Activated CD4-positive, alpha-beta T cell treated with anti-CD3 and anti-CD28 coated beads, Interleukin-2, amount 10 ng/mL, durations not matched to agents 7 days and 5 days (primary cell): ENCODE results near the gene ADAM33. TPM values are rescaled to one million over a fixed set of nuclear protein-coding genes. Genes with fewer than 3 reads are reported as not detected.

Experiments
- CTCF ChIA-PET: fragments of 350-600 bp; sonication (Branson Sonifier 250); formaldehyde crosslinking; loops from one replicate; lab custom pipeline; 2021; ENCODE audit warnings: antibody characterized with exemption; lab: Charles Lee
- POLR2A ChIA-PET: fragments of 350-600 bp; sonication (Branson Sonifier 250); formaldehyde crosslinking; loops from one replicate; lab custom pipeline; 2021; ENCODE audit warnings: antibody characterized with exemption; lab: Charles Lee
- DNase-seq: peaks from one replicate; pipeline ENCODE4 v3.0.0-alpha.2; 2020
- H3K27ac Mint-ChIP-seq: one replicate; pipeline ENCODE4 v1.8.0; 2021; ENCODE audit warnings: mild to moderate bottlenecking, moderate library complexity, mixed read lengths
- H3K27me3 Mint-ChIP-seq: one replicate; pipeline ENCODE4 v1.8.0; 2021; ENCODE audit warnings: mixed read lengths
- H3K36me3 Mint-ChIP-seq: one replicate; pipeline ENCODE4 v1.8.0; 2021; ENCODE audit warnings: low read depth, mixed read lengths
- H3K4me1 Mint-ChIP-seq: one replicate; pipeline ENCODE4 v1.8.0; 2021; ENCODE audit warnings: mixed read lengths
- H3K4me3 Mint-ChIP-seq: one replicate; pipeline ENCODE4 v1.8.0; 2021; ENCODE audit warnings: mild to moderate bottlenecking, moderate library complexity, mixed read lengths
- H3K9me3 Mint-ChIP-seq: one replicate; pipeline ENCODE4 v1.8.0; 2021; ENCODE audit warnings: mixed read lengths
- total RNA-seq, 2 experiments: library from RNA; stranded (reverse); gene quantifications; one replicate each; pipeline ENCODE4 v1.2.3, GENCODE V29; 2021

ADAM33 gene
- total RNA-seq, 2 experiments from 2014 or later = not detected

DNA sequence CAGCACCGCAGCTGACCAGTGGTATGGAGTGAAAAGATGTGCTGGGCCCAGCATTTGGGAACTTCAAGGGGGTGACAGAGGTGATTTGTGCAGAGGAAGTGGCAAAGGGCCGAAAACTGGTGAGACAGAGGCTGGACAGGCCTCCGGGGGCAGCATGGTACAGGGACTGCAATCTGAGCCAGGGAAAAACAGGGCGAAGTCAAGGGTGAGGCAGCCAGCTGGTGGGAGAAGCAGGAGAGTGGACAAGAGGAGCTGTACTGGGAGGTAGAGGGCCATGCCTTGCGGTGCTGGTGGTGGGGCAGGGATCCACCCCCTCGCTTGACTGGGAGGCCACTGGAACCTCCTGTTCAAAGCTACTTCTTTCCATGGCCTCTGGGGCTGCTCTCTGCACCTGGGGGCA, 11.3 kb downstream of the ADAM33 start:
- no peak for DNase-seq
- POLR2A ChIA-PET = no interaction called here
- peaks cover 59% of the 10 kb centered on the region for H3K27me3 Mint-ChIP-seq
- H3K36me3 Mint-ChIP-seq = no peaks in the 10 kb centered on the region
- CTCF ChIA-PET = interaction anchor here (1.1 kb wide), 1 partner anchor 40 kb away, joined by 4 read pairs; no protein-coding TSS in a partner anchor
- peaks cover 20% of the 10 kb centered on the region for H3K4me1 Mint-ChIP-seq
- no peaks in the 10 kb centered on the region for H3K9me3 Mint-ChIP-seq
- no peak overlapping the region for H3K4me3 Mint-ChIP-seq
- no peak overlapping the region for H3K27ac Mint-ChIP-seq

DNA sequence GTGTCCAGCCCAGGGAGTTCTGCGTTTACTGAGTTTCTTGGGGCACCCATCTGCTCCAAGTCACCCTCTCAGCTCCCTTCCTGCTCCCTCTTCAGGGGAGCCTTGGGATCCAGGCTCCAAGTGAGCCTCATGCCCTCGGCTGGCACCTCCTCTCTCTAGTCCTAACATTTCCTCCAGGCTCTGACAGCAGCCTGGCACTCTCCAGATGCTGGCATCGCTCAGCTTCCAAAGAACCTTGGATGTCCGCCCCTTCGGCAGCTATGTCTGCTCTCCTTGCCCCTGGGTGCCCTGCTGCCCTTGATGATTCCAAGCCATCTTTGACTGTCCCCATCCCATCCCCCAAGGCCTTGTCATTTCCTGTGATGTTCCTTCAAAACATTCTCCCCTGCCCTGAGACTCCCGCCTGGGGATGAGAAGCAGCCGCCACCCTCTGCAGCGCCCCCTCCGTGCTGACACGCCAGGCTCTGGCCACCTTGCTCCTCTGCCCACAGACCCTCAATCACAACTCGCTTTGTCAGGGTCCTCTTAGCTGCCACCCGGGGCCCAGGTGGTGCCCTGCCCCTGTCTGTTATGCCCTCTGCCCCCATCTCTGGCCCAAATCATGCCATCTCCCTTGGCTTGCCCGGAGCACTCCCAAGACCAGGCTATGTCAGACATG, 12.0 kb downstream of the ADAM33 start:
- no peak for DNase-seq
- no peak overlapping the region for H3K4me3 Mint-ChIP-seq
- H3K4me1 Mint-ChIP-seq = peaks cover 26% of the 10 kb centered on the region
- H3K36me3 Mint-ChIP-seq = no peaks in the 10 kb centered on the region
- ChIA-PET POLR2A (no interaction called here), CTCF (interaction anchor here (1.1 to 2.1 kb wide), 2 partner anchors 10 to 41 kb away, joined by 4 to 5 read pairs; no protein-coding TSS in a partner anchor)
- H3K27ac Mint-ChIP-seq = no peak overlapping the region
- H3K9me3 Mint-ChIP-seq = no peaks in the 10 kb centered on the region
- peaks cover 52% of the 10 kb centered on the region for H3K27me3 Mint-ChIP-seq

DNA sequence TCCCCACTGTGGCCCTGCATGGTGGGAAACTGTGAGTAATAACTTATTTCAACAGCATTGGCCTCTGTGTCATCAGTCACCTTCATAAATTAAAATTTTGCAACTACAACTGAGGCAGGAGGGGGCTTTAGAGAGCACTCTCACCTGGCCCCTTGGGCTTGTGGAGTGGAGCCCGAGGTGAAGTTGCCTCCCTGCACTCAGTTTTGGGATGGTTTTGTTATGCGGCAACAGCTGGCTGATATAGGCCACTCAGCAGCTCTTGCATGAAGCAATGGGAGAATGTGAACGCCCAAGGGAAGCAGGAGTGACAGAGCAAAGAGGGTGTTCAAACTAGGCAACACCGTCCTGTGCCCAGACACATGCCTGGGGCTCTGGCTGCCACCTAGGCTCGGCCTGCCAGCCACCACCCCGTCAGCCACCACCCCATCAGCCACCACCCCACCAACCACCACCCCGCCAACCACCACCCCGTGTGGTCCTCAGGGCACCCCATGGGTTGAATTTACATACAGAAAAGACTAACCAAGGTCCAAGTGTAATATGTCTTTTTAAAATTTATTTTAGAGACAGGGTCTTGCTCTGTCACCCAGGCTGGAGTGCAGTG, 14.3 kb downstream of the ADAM33 start:
- CTCF ChIA-PET = interaction anchor here (1.0 to 2.1 kb wide), 3 partner anchors 9 to 111 kb away, joined by 3 to 9 read pairs (median 3); no protein-coding TSS in a partner anchor
- Mint-ChIP-seq H3K27ac (no peak overlapping the region), H3K27me3 (peaks cover 58% of the 10 kb centered on the region), H3K9me3 (no peaks in the 10 kb centered on the region), H3K4me1 (peaks cover 23% of the 10 kb centered on the region), H3K36me3 (no peaks in the 10 kb centered on the region), H3K4me3 (no peak overlapping the region)
- no peak for DNase-seq
- POLR2A ChIA-PET = no interaction called here

DNA sequence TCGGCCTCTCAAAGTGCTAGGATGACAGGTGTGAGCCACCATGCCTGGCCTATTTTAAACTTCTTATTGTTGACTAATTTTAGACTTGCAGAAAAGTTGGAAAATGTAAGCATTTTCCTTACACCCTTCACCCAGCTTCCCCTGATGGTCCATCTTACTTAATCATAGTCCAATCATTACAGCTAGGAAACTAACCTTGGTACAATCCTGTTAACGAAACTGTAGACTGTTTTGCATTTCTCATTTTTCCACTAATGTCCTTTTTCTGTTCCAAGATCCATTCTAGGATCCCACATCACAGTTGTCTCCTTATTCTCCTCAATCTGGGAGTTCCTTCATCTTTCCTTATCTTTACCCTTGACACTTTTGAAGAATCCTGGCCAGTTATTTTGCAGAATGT, 18.0 kb downstream of the ADAM33 start:
- H3K9me3 Mint-ChIP-seq = no peaks in the 10 kb centered on the region
- H3K4me1 Mint-ChIP-seq = peaks cover 35% of the 10 kb centered on the region
- no peak overlapping the region for H3K27ac Mint-ChIP-seq
- no peak overlapping the region for H3K4me3 Mint-ChIP-seq
- no peak for DNase-seq
- H3K36me3 Mint-ChIP-seq = no peaks in the 10 kb centered on the region
- peaks cover 57% of the 10 kb centered on the region for H3K27me3 Mint-ChIP-seq
- CTCF ChIA-PET = no interaction called here
- POLR2A ChIA-PET = no interaction called here

DNA sequence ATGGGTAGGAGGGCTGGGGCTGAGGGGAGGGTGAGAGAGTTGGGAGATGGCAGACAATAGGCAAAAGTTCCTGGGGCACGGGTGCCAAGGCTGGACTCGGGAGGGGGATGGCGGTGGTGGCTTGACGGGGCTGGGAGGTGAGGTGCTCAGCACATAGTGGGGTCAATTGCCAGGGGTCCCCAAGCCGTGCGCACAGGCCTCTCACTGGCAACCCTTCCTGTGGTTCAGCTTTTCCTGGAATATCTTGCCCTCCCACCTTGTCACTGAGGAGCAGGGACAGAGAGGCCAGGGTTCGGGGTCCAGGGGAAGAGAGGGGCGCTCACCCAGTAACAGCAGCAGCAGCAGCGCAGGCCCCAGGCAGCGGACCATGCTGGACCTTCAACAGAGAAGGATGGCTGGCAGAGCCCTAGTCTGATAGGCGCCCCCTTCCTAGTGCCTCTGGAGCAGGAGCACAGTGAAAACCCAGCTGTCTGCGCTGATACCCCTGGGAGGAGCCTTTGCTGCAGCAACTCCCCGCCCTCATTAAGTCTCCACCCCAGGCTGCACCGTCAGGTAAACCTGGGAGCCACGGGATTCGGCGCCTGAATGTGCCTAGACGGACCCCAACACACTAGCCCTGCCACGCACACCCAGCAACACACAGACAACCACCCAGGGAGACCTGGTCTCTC, 18.6 kb downstream of the ADAM33 start, which contains the start of gene GFRA4:
Gene GFRA4, minus strand, starts transcription at position 369 of the 671 bp plus-strand sequence. Its CDS starts 0 bp downstream, at position 369.
- Mint-ChIP-seq H3K27me3 (peaks cover 58% of the 10 kb centered on the region), H3K27ac (no peak within 1 kb of the TSS), H3K4me3 (no peak within 1 kb of the TSS), H3K9me3 (no peaks in the 10 kb centered on the region), H3K36me3 (no peaks in the 10 kb centered on the region), H3K4me1 (peaks cover 38% of the 10 kb centered on the region)
- ChIA-PET POLR2A (no interaction called here), CTCF (interaction anchor here (0.6 kb wide), 1 partner anchor 101 kb away, joined by 3 read pairs; no protein-coding TSS in a partner anchor)
- no peak for DNase-seq

DNA sequence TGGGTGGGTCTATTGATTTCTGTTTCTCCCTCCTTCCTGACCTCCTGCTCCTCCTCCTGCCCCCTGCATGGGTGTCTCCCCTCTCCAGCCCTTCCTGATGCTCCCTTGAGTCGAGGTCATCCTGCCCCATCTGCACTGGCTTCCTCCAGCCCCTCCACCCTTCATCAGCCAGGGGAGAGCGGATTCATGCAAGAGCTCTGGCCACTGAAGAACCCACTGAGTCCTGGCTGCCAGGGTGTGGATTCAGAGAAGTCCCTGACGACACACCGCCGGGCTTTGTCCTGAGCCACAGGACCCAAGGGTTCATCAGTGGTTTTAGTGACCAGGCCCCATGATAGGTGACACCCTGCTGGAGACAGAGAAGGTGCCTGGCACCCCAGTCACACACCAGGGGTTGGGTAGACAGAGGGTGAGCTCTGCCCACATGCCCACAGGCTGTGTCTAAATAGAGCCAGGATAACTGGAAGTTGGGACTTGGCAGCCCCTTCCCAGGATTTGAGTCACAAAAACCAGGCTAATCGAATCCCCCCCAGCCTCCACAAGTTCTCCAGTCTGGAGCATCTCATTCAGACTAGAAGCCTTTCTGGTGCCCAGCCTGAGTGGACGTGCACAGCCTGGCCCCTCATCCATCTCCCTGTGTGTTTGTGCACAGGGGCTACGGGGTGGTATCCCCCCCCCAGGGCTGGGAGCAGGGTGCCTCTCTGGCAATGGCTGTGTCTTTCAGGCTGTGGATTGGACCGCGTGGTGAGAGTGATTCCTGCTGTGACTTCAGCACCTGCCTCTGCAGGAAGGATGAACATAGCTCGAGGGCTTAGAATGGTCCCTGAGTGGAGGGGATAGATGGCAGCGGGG, 19.8 kb downstream of the ADAM33 start:
- DNase-seq = no peak
- H3K27ac Mint-ChIP-seq = no peak overlapping the region
- no peaks in the 10 kb centered on the region for H3K9me3 Mint-ChIP-seq
- H3K27me3 Mint-ChIP-seq = peaks cover 49% of the 10 kb centered on the region
- H3K4me1 Mint-ChIP-seq = peaks cover 34% of the 10 kb centered on the region
- CTCF ChIA-PET = interaction anchor here (0.5 to 0.6 kb wide), 2 partner anchors 102 to 188 kb away, joined by 3 to 4 read pairs; no protein-coding TSS in a partner anchor
- H3K36me3 Mint-ChIP-seq = no peaks in the 10 kb centered on the region
- POLR2A ChIA-PET = no interaction called here
- H3K4me3 Mint-ChIP-seq = no peak overlapping the region

DNA sequence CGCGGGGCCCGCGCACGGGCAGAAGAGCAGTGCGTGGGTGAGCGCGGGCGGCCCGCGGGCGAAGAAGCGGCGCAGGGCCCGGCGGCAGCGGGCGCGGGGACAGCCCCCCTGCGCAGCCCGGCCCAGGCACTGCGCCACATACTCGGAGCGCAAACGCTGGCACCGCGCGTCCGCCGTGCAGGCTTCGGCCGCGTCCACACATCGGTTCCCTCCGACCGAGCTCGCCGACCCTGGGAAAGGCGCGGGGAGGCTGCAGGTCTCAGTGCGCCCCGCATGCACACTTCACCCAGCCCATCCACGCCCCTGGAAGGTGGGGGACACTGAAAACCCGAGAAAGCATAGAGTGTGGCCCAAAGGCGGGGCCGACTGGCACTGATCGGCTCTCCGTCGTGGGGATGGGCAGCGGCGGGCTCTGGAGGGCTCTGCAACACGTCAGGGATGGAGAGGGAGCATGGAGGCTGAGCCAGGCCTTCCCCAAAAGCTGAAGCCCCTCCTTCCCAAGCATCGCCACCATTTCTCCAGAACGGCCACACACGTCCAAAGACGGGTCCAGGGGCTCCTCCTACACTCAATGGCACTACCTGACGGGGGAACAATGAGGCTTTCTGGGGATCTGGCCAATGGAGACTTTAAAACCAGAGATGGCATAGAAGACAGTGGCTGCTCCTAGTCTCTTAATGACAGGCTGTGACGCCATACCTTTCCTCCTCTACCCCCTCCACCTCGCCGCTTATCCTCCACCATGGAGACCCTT, 20.6 kb downstream of the ADAM33 start:
- H3K27me3 Mint-ChIP-seq = peaks cover 50% of the 10 kb centered on the region
- ChIA-PET CTCF (interaction anchor here (1.8 kb wide), 1 partner anchor 8 kb away, joined by 5 read pairs; no protein-coding TSS in a partner anchor), POLR2A (no interaction called here)
- H3K4me3 Mint-ChIP-seq = no peak overlapping the region
- no peaks in the 10 kb centered on the region for H3K9me3 Mint-ChIP-seq
- DNase-seq = no peak
- no peaks in the 10 kb centered on the region for H3K36me3 Mint-ChIP-seq
- peaks cover 29% of the 10 kb centered on the region for H3K4me1 Mint-ChIP-seq
- no peak overlapping the region for H3K27ac Mint-ChIP-seq

DNA sequence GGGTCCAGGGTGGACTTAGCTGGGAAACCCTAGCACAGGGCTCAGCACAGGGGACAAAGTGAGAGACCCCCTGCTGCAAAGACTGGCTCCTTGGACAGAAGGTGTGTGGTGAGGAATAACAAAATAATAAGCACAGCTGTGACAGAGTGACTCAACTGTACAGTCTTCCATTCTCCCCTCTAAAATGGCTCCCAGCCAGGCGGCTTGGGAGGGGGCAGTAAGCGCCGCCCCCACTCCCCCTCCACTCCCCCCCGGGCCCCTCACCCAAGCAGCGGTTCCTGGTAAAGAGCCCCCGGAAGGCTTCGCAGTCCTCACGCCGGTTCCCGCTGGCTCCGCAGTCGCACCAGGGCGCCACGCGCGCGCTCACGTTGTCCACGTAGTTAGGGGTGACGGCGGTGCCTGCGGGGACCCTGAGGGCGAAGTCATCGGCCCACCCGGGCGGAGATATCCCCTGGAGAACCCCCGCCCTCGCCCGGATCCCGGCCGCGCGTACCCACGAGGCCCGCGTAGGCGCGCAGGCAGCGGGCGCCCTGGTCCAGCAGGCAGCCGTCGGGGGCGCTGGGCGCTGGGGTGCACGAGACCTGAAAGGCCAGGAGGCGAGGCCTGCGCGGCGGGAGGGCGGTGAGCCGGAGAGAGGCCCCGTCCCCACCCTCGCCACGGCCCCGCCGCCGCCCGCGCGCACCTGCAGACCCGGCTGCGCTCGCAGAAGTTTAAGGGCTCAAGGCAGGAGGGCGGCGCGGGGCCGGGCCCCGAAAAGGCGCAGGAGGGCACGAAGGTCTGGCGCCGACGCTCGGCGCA, 21.3 kb downstream of the ADAM33 start:
- Mint-ChIP-seq H3K9me3 (no peaks in the 10 kb centered on the region), H3K4me3 (no peak overlapping the region), H3K4me1 (peaks cover 21% of the 10 kb centered on the region), H3K27me3 (peaks cover 52% of the 10 kb centered on the region), H3K27ac (no peak overlapping the region), H3K36me3 (no peaks in the 10 kb centered on the region)
- no peak for DNase-seq
- ChIA-PET CTCF (interaction anchor here (0.6 to 1.8 kb wide), 3 partner anchors 9 to 249 kb away, joined by 3 to 5 read pairs (median 4); no protein-coding TSS in a partner anchor), POLR2A (no interaction called here)

DNA sequence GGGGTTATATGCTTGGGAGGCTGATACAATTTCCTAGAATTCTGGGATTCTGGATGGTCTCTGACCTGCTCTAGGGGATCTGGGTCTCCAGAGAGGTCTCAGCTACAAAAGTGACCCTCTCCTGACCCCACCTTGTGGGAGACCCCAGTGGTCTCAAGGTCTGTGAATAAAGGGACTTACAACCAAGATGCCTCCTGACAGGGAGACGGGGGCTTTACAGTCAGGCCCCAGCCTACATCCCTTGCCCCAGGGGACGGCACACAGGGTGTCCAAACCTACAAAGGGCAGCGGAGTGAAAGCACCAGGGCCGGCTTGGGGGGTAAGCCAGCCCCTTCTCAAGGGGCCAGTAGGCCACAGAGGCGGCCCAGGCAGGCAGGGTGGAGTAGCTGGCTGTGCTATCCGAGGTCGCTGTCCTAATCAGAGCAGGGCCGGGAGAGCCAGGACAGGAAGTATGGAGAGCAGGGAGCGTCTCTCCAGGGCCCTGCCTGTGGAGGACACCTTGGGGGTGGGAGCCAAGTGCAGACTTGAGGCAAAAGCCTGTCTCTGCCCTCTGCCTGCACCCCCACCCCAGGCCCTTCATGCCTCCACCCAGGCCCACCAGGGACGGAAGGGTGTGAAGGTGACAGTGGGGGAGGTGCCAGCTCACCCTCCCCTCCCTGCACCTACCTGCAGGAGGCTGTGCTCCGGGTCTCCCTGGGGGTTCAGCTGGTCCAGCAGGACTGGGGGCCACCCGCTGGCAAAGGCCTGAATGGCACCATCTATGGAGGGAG, 22.1 kb downstream of the ADAM33 start:
- Mint-ChIP-seq H3K36me3 (no peaks in the 10 kb centered on the region), H3K27me3 (peaks cover 52% of the 10 kb centered on the region), H3K4me1 (peaks cover 15% of the 10 kb centered on the region), H3K9me3 (no peaks in the 10 kb centered on the region), H3K4me3 (no peak overlapping the region), H3K27ac (no peak overlapping the region)
- DNase-seq = no peak
- POLR2A ChIA-PET = no interaction called here
- CTCF ChIA-PET = interaction anchor here (0.6 to 2.2 kb wide), 6 partner anchors 10 to 250 kb away, joined by 3 to 7 read pairs (median 4); partner anchors contain the start of gene AP5S1

DNA sequence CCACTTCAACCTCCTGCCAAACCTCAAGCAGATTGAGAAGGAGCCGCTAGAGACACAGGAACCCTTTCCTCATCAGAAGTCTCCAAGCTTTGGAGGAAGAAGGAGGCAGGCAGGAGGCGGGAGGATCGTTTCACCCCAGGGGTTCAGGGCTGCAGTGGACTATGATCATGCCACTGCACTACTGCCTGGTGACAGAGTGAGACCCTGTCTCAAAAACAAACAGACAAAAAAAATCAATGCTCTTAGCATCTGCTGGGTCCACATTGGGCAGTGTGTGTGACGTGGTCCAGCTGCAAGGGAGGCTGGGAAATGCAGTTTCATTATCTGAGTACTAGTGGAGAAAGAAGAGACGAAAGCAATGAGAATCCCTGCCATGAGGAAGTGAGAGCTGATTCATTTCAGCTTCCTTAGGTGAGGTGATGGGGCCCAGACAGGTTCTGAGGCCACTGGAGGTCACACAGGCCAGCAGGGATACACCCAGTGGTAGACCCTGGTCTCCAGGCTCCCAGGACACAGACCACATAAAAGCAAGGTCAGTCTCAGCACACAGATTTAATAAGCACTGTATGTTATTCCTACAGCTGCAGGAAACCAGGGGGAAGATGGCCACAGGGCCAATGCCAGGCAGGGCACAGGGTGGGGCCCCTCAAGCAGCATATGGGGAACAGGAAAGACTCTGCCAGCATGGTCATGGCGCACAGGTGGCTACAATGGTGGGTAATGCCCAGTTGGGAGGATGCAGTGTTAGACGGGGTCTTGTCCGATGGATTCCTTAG, 22.9 kb downstream of the ADAM33 start:
- H3K36me3 Mint-ChIP-seq = no peaks in the 10 kb centered on the region
- H3K27ac Mint-ChIP-seq = no peak overlapping the region
- CTCF ChIA-PET = interaction anchor here (1.0 to 2.2 kb wide), 5 partner anchors 10 to 196 kb away, joined by 3 to 7 read pairs (median 5); partner anchors contain the start of gene AP5S1
- peaks cover 48% of the 10 kb centered on the region for H3K27me3 Mint-ChIP-seq
- H3K9me3 Mint-ChIP-seq = no peaks in the 10 kb centered on the region
- H3K4me3 Mint-ChIP-seq = no peak overlapping the region
- H3K4me1 Mint-ChIP-seq = peaks cover 15% of the 10 kb centered on the region
- POLR2A ChIA-PET = no interaction called here
- no peak for DNase-seq
